ENCODE measurements around the gene SLC5A10. TPM values are rescaled to one million over a fixed set of nuclear protein-coding genes. Genes with fewer than 3 reads are reported as not detected.

Gene SLC5A10
- total and polyA plus RNA-seq, 4 donors, result 0.13 to 0.51 TPM; not detected in 2

GRCh38 chr17:18962494-18962815 lies 10.5 kb downstream of the SLC5A10 start:
- Histone ChIP-seq H3K9me3 (ENCODE audit: control insufficient read depth, insufficient read depth, low read length) (no peaks in the 10 kb centered on the region), H3K36me3 (ENCODE audit: control insufficient read depth, insufficient read depth, low read length) (no peaks in the 10 kb centered on the region), H3K27me3 (ENCODE audit: control insufficient read depth, insufficient read depth, low read length) (no peaks in the 10 kb centered on the region), H3K4me3 (ENCODE audit: low read depth, low read length) (no peak overlapping the region), H3K27ac (ENCODE audit: low read depth, low read length) (no peak overlapping the region), H3K4me1 (ENCODE audit: control insufficient read depth, insufficient read depth, low read length) (peaks cover 6% of the 10 kb centered on the region)
- WGBS (ENCODE audit: insufficient coverage), result 63% methylated on average over 6 of the region's 6 CpGs
- no peak for DNase-seq (ENCODE audit: low read depth in 4 of 6, low spot score in 6 of 6)

GRCh38 chr17:18963126-18964017 lies 11.4 kb downstream of the SLC5A10 start:
- Histone ChIP-seq H3K27me3 (ENCODE audit: control insufficient read depth, insufficient read depth, low read length) (no peaks in the 10 kb centered on the region), H3K27ac (ENCODE audit: low read depth, low read length) (no peak overlapping the region), H3K36me3 (ENCODE audit: control insufficient read depth, insufficient read depth, low read length) (no peaks in the 10 kb centered on the region), H3K4me3 (ENCODE audit: low read depth, low read length) (no peak overlapping the region), H3K9me3 (ENCODE audit: control insufficient read depth, insufficient read depth, low read length) (no peaks in the 10 kb centered on the region), H3K4me1 (ENCODE audit: control insufficient read depth, insufficient read depth, low read length) (peaks cover 15% of the 10 kb centered on the region)
- 85% methylated on average over 21 of the region's 23 CpGs for WGBS (ENCODE audit: insufficient coverage)
- no peak for DNase-seq (ENCODE audit: low read depth in 4 of 6, low spot score in 6 of 6)

- no peak overlapping the region for H3K27ac ChIP-seq (ENCODE audit: low read depth, low read length)
- 84% methylated on average over 8 of the region's 9 CpGs for WGBS (ENCODE audit: insufficient coverage)
- no peak overlapping the region for H3K4me3 ChIP-seq (ENCODE audit: low read depth, low read length)
- no peaks in the 10 kb centered on the region for H3K27me3 ChIP-seq (ENCODE audit: control insufficient read depth, insufficient read depth, low read length)
- H3K9me3 ChIP-seq (ENCODE audit: control insufficient read depth, insufficient read depth, low read length), result no peaks in the 10 kb centered on the region
- H3K36me3 ChIP-seq (ENCODE audit: control insufficient read depth, insufficient read depth, low read length), result peaks cover under 1% of the 10 kb centered on the region
- DNase-seq (ENCODE audit: low read depth in 4 of 6, low spot score in 6 of 6), result no peak
- peaks cover 16% of the 10 kb centered on the region for H3K4me1 ChIP-seq (ENCODE audit: control insufficient read depth, insufficient read depth, low read length)
These were observed 12.0 kb downstream of the SLC5A10 start for GRCh38 chr17:18964018-18964351.

DNA sequence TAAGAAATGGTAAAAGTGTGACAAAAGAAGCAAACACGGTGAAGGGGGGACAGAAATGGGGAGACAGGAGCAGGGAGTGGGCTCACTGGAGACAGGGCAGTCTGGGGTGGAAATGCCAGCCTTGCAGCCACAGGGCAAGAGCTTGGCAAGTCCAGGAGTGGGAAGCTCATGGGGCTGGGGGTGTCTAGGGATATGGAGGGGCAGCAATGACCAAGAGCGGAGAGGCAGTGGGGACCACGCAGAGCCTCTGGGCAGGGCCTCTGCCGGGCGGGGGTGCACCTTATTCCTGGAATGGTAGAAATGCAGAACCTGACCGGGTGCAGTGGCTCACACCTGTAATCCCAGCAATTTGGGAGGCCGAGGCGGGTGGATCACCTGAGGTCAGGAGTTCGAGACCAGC lies 12.6 kb downstream of the SLC5A10 start:
- DNase-seq (ENCODE audit: low read depth in 4 of 6, low spot score in 6 of 6), result no peak
- WGBS (ENCODE audit: insufficient coverage), result 89% methylated on average over 6 of the region's 9 CpGs
- Histone ChIP-seq H3K27ac (ENCODE audit: low read depth, low read length) (no peak overlapping the region), H3K36me3 (ENCODE audit: control insufficient read depth, insufficient read depth, low read length) (peaks cover 5% of the 10 kb centered on the region), H3K9me3 (ENCODE audit: control insufficient read depth, insufficient read depth, low read length) (no peaks in the 10 kb centered on the region), H3K27me3 (ENCODE audit: control insufficient read depth, insufficient read depth, low read length) (no peaks in the 10 kb centered on the region), H3K4me1 (ENCODE audit: control insufficient read depth, insufficient read depth, low read length) (peaks cover 22% of the 10 kb centered on the region), H3K4me3 (ENCODE audit: low read depth, low read length) (no peak overlapping the region)

DNA sequence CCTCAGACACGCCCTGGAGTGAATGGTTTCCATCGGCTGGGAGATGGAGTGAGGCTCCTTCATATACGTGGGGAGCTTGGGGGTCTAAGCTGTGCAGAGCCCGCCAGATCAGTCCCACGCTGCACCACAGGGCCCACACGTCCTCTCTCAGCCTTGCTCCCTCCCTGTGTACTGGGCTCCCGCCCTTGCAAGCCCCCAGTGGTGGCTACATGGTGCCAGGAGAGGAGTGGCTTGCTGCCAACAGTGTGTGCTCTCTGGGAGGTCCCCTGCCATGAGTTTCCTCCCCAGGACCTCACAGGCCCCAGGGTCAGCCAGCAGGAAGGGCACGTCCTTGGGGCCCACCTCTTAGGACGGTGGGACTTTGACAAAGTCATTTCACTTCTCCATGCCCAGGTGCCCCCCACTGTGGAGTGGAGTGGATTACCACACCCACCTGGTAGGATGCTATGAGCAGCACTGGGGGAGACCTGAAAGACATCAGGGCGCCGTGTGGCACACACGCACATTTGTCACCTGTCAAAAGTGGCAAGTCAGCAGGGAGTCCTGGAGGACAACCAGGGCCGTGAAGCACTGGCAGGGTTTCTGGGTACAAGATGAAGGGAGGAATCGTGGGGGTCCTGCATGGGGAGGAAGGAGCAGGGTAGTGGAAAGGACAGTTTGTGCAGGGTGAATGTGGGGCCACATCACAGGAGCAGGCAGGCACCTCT lies 13.7 kb downstream of the SLC5A10 start:
- Histone ChIP-seq H3K27ac (ENCODE audit: low read depth, low read length) (no peak overlapping the region), H3K9me3 (ENCODE audit: control insufficient read depth, insufficient read depth, low read length) (no peaks in the 10 kb centered on the region), H3K4me3 (ENCODE audit: low read depth, low read length) (no peak overlapping the region), H3K27me3 (ENCODE audit: control insufficient read depth, insufficient read depth, low read length) (no peaks in the 10 kb centered on the region), H3K4me1 (ENCODE audit: control insufficient read depth, insufficient read depth, low read length) (peaks cover 22% of the 10 kb centered on the region), H3K36me3 (ENCODE audit: control insufficient read depth, insufficient read depth, low read length) (peaks cover 5% of the 10 kb centered on the region)
- DNase-seq (ENCODE audit: low read depth in 4 of 6, low spot score in 6 of 6), result no peak
- WGBS (ENCODE audit: insufficient coverage), result 70% methylated on average over 11 of the region's 14 CpGs

DNA sequence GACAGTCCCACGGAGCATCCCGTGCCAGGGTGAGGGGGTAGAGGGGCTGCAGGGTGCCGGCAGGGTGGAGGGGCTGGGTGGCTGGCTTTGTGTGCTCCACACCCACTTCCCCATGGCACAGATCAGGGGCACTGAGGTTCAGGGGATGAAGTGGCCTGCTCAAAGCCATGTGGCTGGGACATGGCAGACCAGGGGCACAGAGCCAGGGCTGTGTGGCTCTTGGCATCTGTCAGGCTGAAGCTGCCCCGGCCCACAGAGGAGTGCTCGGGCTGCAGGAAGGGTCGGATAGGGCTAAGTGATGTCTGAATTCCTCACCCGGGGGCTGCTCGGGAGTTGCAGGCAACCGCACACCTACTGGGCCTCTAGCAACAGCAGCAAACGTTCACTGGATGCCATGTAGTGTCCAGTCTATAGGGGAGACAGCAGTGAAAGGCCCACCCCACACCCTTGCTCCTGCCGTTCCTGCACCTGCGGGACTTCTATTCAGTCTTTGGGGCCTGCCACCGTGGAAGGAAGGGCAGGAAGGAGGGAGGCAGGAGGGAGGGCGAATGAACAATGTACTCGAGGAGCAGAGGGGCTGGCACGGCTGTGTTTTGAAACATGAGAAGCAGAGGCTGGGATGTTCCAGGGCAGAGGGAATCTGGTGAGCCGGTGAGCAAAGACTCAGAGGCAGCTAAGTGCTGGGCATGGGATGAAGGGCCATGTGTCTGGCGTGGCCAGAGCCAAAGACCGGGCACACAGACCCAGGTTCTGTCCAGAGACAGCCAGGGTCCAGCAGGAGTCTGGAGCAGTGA lies 15.1 kb downstream of the SLC5A10 start:
- Histone ChIP-seq H3K27ac (ENCODE audit: low read depth, low read length) (no peak overlapping the region), H3K9me3 (ENCODE audit: control insufficient read depth, insufficient read depth, low read length) (no peaks in the 10 kb centered on the region), H3K27me3 (ENCODE audit: control insufficient read depth, insufficient read depth, low read length) (no peaks in the 10 kb centered on the region), H3K36me3 (ENCODE audit: control insufficient read depth, insufficient read depth, low read length) (peaks cover 14% of the 10 kb centered on the region), H3K4me1 (ENCODE audit: control insufficient read depth, insufficient read depth, low read length) (peaks cover 22% of the 10 kb centered on the region), H3K4me3 (ENCODE audit: low read depth, low read length) (no peak overlapping the region)
- peak in 1 of 6 donors; percentile 22 for DNase-seq (ENCODE audit: low read depth in 4 of 6, low spot score in 6 of 6)
- 38% methylated on average over 19 of the region's 19 CpGs for WGBS (ENCODE audit: insufficient coverage)

GRCh38 chr17:18967916-18968315 lies 16.0 kb downstream of the SLC5A10 start:
- H3K9me3 ChIP-seq (ENCODE audit: control insufficient read depth, insufficient read depth, low read length), result no peaks in the 10 kb centered on the region
- WGBS (ENCODE audit: insufficient coverage), result 78% methylated on average over 4 of the region's 4 CpGs
- no peak overlapping the region for H3K27ac ChIP-seq (ENCODE audit: low read depth, low read length)
- H3K36me3 ChIP-seq (ENCODE audit: control insufficient read depth, insufficient read depth, low read length), result peaks cover 14% of the 10 kb centered on the region
- no peaks in the 10 kb centered on the region for H3K27me3 ChIP-seq (ENCODE audit: control insufficient read depth, insufficient read depth, low read length)
- H3K4me1 ChIP-seq (ENCODE audit: control insufficient read depth, insufficient read depth, low read length), result peaks cover 22% of the 10 kb centered on the region
- no peak overlapping the region for H3K4me3 ChIP-seq (ENCODE audit: low read depth, low read length)
- DNase-seq (ENCODE audit: low read depth in 4 of 6, low spot score in 6 of 6), result no peak

DNA sequence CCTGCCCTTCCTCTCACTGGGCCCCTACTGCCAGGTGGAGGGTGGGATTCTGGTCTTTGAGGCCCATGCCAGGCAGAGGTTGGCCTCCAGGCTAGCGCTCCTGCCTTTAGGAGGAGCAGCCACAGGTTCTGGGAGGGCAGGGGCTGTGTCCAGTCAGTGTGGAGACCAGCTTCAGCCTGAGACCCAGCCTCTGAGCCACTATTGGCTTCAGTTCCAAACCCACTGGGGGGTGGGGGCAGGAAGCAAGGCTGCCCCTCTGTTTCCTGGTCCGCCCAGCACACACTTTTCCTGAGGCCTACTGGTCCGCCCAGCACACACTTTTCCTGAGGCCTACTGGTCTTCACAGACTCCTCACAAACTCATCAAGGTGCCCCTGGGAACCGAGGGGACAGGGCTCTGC lies 16.4 kb downstream of the SLC5A10 start:
- Histone ChIP-seq H3K4me1 (ENCODE audit: control insufficient read depth, insufficient read depth, low read length) (peaks cover 22% of the 10 kb centered on the region), H3K27me3 (ENCODE audit: control insufficient read depth, insufficient read depth, low read length) (no peaks in the 10 kb centered on the region), H3K9me3 (ENCODE audit: control insufficient read depth, insufficient read depth, low read length) (no peaks in the 10 kb centered on the region), H3K4me3 (ENCODE audit: low read depth, low read length) (no peak overlapping the region), H3K27ac (ENCODE audit: low read depth, low read length) (no peak overlapping the region), H3K36me3 (ENCODE audit: control insufficient read depth, insufficient read depth, low read length) (peaks cover 14% of the 10 kb centered on the region)
- 91% methylated on average over 4 of the region's 4 CpGs for WGBS (ENCODE audit: insufficient coverage)
- DNase-seq (ENCODE audit: low read depth in 4 of 6, low spot score in 6 of 6), result no peak

- no peak overlapping the region for H3K27ac ChIP-seq (ENCODE audit: low read depth, low read length)
- no peak for DNase-seq (ENCODE audit: low read depth in 4 of 6, low spot score in 6 of 6)
- no peak overlapping the region for H3K4me3 ChIP-seq (ENCODE audit: low read depth, low read length)
- no peaks in the 10 kb centered on the region for H3K9me3 ChIP-seq (ENCODE audit: control insufficient read depth, insufficient read depth, low read length)
- peaks cover 22% of the 10 kb centered on the region for H3K4me1 ChIP-seq (ENCODE audit: control insufficient read depth, insufficient read depth, low read length)
- no peaks in the 10 kb centered on the region for H3K27me3 ChIP-seq (ENCODE audit: control insufficient read depth, insufficient read depth, low read length)
- 78% methylated on average over 22 of the region's 23 CpGs for WGBS (ENCODE audit: insufficient coverage)
- H3K36me3 ChIP-seq (ENCODE audit: control insufficient read depth, insufficient read depth, low read length), result peaks cover 14% of the 10 kb centered on the region
These were observed 17.3 kb downstream of the SLC5A10 start for GRCh38 chr17:18968945-18969887.

Measured in spinal cord (tissue), 10 donors.